B cell (primary cell): ENCODE measurements around the gene ARHGEF10L.

Source experiments
- EZH2 ChIP-seq: IDR thresholded peaks from 2 replicates; pipeline ENCODE4 v1.6.1; 2012; ENCODE audit warnings: borderline replicate concordance, low read depth, mild to moderate bottlenecking, moderate library complexity, low read length; ENCODE audit not compliant: insufficient read depth, poor library complexity, severe bottlenecking
- TF ChIP-seq, protein P1 (sequence below): fragments of 200-600 bp; IDR thresholded peaks from one replicate; pipeline ENCODE4 v1.8.0; 2022; ENCODE audit warnings: antibody characterized with exemption, mild to moderate bottlenecking

DNA sequence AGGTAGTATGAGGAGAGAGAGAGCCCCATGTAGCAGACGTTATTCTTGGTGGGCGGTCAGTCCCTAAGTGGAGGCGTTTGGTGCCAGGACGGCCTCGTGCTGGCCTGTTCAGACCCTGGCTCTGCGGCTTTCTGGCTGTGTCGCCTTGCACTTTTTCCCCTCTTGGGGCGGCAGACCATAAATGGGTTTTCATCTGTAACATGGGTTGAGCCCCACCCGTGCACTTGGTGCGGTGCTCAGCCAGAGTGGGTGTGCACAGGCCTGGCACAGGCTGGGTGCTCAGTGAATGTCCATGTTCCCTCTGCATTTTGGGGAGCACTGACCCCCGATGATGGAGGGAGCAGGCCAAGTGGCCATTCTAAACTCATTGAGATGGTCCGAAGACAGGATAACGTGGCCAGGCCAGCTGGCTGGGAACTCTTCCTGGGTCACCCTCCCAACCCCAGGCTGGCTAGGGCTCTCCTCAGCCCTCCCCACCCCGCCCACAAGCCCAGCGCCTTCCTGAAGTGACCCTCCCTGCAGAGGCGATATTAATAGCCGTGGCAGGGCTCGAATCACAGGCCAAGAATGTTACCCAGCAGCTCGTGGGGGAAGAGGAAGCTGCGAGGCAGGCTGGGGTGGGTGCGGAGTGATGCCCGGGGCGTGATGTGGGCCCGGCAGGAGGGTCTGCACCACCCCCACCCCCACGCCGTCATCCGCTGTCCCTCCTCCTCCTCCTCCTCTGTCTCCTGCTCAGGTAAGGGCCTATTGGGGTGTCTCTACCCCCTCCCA is 78.5 kb downstream of the ARHGEF10L start:
- TF ChIP-seq EZH2: no peak
- TF ChIP-seq, protein P1, sequence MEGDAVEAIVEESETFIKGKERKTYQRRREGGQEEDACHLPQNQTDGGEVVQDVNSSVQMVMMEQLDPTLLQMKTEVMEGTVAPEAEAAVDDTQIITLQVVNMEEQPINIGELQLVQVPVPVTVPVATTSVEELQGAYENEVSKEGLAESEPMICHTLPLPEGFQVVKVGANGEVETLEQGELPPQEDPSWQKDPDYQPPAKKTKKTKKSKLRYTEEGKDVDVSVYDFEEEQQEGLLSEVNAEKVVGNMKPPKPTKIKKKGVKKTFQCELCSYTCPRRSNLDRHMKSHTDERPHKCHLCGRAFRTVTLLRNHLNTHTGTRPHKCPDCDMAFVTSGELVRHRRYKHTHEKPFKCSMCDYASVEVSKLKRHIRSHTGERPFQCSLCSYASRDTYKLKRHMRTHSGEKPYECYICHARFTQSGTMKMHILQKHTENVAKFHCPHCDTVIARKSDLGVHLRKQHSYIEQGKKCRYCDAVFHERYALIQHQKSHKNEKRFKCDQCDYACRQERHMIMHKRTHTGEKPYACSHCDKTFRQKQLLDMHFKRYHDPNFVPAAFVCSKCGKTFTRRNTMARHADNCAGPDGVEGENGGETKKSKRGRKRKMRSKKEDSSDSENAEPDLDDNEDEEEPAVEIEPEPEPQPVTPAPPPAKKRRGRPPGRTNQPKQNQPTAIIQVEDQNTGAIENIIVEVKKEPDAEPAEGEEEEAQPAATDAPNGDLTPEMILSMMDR: no peak
